Endothelial cell (in vitro differentiated cells): ENCODE data around the gene MAGI3. TPM values are rescaled to one million over a fixed set of nuclear protein-coding genes. Genes with fewer than 3 reads are reported as not detected.

ENCODE experiments used
- DNase-seq: peaks from one replicate; pipeline ENCODE4 v3.0.0; 2021; ENCODE audit warnings: low spot score
- H3K27ac Mint-ChIP-seq: one replicate; pipeline ENCODE4 v1.8.0; 2021; ENCODE audit warnings: mixed read lengths, inconsistent platforms; ENCODE audit not compliant: unreplicated experiment
- H3K27me3 Mint-ChIP-seq: one replicate; pipeline ENCODE4 v1.8.0; 2021; ENCODE audit warnings: mild to moderate bottlenecking, moderate library complexity, mixed read lengths, inconsistent platforms; ENCODE audit not compliant: unreplicated experiment
- H3K36me3 Mint-ChIP-seq: one replicate; pipeline ENCODE4 v1.8.0; 2021; ENCODE audit warnings: mild to moderate bottlenecking, low read depth, mixed read lengths, inconsistent platforms; ENCODE audit not compliant: unreplicated experiment
- H3K4me1 Mint-ChIP-seq: one replicate; pipeline ENCODE4 v1.8.0; 2021; ENCODE audit warnings: mild to moderate bottlenecking, mixed read lengths, inconsistent platforms; ENCODE audit not compliant: unreplicated experiment
- H3K4me3 Mint-ChIP-seq: one replicate; pipeline ENCODE4 v1.8.0; 2021; ENCODE audit warnings: mild to moderate bottlenecking, mixed read lengths, inconsistent platforms; ENCODE audit not compliant: unreplicated experiment
- H3K9me3 Mint-ChIP-seq: one replicate; pipeline ENCODE4 v1.8.0; 2021; ENCODE audit warnings: mixed read lengths, inconsistent platforms; ENCODE audit not compliant: unreplicated experiment
- long read RNA-seq: library from polyadenylated mRNA; unstranded; transcript quantifications from one replicate; pipeline ENCODE4 v2.0.0, GENCODE V29; 2020; ENCODE audit not compliant: unreplicated experiment
- total RNA-seq: library from RNA; stranded (reverse); fragmentation: NEBNext Ultra II Directional; extraction: Animal tissue kit (Norgen Biotek cat#: 25700); gene quantifications from one replicate; pipeline ENCODE4 v1.2.1, GENCODE V29; 2021; ENCODE audit not compliant: unreplicated experiment
- TF ChIP-seq, protein P1 (sequence below): fragments of 200-600 bp; sonication (generic); IDR thresholded peaks from one replicate; pipeline ENCODE4 v1.5.0; 2021; ENCODE audit warnings: antibody characterized with exemption; ENCODE audit not compliant: unreplicated experiment

The MAGI3 gene
- 18.9 TPM for total RNA-seq
- long read RNA-seq: 0 reads

DNA sequence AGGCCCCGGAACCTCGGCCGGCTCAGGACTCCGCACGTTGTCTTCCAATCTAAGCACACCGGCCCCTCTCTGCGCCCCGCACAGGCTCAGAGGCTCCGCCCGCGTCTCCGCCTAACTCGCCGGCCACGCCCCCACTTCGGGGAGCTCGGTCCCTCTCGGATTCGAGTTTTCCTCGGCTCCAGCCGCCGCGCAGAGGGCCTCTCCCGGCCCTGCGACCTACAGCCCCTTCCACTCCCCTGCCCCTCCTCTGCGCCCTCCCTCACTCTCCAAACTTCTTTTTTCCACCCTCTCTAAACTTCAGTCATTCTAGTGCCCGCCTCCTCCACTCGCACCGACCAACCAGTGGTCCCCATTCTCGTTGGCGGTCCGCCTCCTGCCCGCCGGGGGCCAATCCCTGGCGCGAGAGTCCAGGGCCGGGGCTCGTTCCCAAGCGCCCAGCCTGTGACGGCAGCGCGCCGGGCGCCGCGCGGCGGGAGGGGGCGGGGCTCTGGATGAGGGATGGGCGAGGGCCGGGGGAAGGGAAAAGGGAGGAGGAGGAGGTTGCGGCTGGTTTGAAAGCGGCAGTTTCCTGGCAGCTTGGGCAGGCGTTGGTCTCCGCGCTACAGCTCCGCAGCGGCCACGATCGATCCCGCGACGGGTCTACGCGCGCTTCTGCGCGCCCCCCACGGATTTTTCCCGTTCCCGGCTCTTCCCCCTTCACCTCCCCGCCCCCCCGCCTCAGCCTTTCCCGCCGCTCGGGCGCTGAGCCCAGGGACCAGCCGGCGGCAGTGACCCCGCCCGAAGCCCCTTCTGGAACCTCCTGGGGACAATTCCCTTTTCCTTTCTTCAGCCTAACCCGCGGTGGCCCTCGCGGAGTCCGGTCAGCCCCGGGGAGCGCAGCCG lies at the start of gene MAGI3:
MAGI3 (plus strand) TSS at position 563 of the 882 bp plus-strand sequence. CDS start 519 bp downstream, outside the sequence.
- Mint-ChIP-seq H3K27me3 (peaks cover 7% of the 10 kb centered on the region), H3K9me3 (no peaks in the 10 kb centered on the region), H3K36me3 (no peaks in the 10 kb centered on the region)

DNA sequence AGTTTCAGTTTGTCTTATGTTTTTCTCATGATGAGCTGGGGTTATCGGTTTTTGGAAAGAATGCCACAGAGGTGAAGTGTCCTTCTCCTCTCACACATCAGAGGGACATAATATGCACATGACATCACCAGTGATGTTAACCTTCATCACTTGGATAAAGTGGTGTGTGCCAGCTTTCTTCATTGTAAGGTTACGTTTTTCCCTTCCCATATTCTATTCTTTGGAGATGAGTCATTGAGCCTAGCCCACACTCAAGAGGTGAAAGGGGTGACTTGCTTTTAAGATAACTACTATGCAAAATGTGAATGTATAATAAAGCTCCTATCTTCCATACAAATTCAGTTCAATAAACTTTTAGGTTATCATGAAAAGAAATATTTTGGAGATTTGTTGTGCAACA lies 36.7 kb upstream of the MAGI3 start:
- no peak overlapping the region for H3K4me3 Mint-ChIP-seq
- H3K9me3 Mint-ChIP-seq: no peaks in the 10 kb centered on the region
- no peak for DNase-seq
- TF ChIP-seq, protein P1, sequence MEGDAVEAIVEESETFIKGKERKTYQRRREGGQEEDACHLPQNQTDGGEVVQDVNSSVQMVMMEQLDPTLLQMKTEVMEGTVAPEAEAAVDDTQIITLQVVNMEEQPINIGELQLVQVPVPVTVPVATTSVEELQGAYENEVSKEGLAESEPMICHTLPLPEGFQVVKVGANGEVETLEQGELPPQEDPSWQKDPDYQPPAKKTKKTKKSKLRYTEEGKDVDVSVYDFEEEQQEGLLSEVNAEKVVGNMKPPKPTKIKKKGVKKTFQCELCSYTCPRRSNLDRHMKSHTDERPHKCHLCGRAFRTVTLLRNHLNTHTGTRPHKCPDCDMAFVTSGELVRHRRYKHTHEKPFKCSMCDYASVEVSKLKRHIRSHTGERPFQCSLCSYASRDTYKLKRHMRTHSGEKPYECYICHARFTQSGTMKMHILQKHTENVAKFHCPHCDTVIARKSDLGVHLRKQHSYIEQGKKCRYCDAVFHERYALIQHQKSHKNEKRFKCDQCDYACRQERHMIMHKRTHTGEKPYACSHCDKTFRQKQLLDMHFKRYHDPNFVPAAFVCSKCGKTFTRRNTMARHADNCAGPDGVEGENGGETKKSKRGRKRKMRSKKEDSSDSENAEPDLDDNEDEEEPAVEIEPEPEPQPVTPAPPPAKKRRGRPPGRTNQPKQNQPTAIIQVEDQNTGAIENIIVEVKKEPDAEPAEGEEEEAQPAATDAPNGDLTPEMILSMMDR: no peak
- no peaks in the 10 kb centered on the region for H3K36me3 Mint-ChIP-seq
- no peaks in the 10 kb centered on the region for H3K4me1 Mint-ChIP-seq
- H3K27ac Mint-ChIP-seq: no peak overlapping the region
- H3K27me3 Mint-ChIP-seq: no peaks in the 10 kb centered on the region

More for the DNA sequence above, at the start of gene MAGI3:
- peaks cover 25% of the 10 kb centered on the region for H3K4me1 Mint-ChIP-seq
- TF ChIP-seq, protein P1: no peak
- peak within 1 kb of the TSS; percentile 91 for H3K4me3 Mint-ChIP-seq
- DNase-seq: peak; percentile 99
- peak within 1 kb of the TSS; percentile 63 for H3K27ac Mint-ChIP-seq

DNA sequence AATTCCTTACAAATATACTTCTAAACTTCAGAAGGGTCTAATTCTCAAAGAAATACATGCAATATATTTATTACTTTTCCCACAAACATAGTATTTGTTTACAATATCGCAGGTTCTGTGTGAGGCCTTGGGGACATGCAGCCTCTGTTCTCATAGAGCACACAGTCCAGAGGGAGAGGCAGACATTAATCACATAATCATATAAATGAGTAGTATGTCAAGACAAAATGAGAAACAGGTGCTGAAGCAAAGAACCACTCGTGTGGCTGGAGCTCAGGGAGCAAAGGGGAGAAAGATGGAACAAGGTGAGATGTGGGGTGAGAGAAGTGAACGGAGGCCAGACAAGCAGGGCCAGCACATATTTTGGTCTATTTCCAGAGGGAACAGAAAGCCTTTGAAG lies 26.4 kb upstream of the MAGI3 start:
- Mint-ChIP-seq H3K9me3 (no peaks in the 10 kb centered on the region), H3K4me3 (no peak overlapping the region), H3K27ac (no peak overlapping the region), H3K27me3 (no peaks in the 10 kb centered on the region), H3K4me1 (no peaks in the 10 kb centered on the region), H3K36me3 (no peaks in the 10 kb centered on the region)
- TF ChIP-seq, protein P1: no peak
- DNase-seq: no peak

DNA sequence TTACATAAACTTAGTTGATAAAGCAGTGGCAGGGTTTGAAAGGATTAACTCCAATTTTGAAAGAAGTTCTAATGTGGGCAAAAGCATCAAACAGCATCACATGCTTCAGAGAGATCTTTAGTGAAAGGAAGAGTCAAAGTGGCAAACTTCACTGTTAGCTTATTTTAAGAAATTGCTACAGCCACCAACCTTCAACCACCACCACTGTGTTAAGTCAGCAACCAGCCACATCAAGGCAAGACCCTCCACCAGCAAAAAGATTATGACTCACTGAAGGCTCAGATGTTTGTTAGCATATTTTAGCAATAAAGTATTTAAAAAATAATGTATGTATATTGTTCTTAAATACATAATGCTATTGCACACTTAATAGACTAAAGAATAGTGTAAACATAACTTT lies 21.3 kb upstream of the MAGI3 start:
- H3K4me1 Mint-ChIP-seq: no peaks in the 10 kb centered on the region
- DNase-seq: no peak
- no peaks in the 10 kb centered on the region for H3K9me3 Mint-ChIP-seq
- no peak overlapping the region for H3K4me3 Mint-ChIP-seq
- no peak overlapping the region for H3K27ac Mint-ChIP-seq
- no peaks in the 10 kb centered on the region for H3K27me3 Mint-ChIP-seq
- H3K36me3 Mint-ChIP-seq: no peaks in the 10 kb centered on the region
- TF ChIP-seq, protein P1: no peak

DNA sequence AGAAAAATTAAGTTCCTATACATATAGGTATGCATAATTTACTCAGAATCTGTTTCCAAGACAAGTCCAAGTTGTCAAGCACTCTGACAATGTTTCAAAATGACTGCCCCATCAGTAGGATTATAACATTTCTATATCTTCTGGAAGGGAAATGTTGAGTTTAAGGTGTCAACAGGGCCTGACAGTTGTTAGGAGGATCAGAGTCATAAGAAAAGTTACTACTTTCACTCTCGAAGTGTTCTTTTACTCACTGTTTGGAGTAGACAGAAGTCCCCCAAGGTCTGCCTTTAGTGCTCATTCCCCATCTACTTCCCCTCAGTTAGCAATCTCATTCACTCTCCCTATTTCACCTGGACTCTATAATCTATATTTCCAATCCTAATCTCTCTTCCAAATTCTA lies 20.6 kb upstream of the MAGI3 start:
- no peak overlapping the region for H3K27ac Mint-ChIP-seq
- H3K36me3 Mint-ChIP-seq: no peaks in the 10 kb centered on the region
- H3K4me3 Mint-ChIP-seq: no peak overlapping the region
- DNase-seq: no peak
- no peaks in the 10 kb centered on the region for H3K4me1 Mint-ChIP-seq
- no peaks in the 10 kb centered on the region for H3K27me3 Mint-ChIP-seq
- H3K9me3 Mint-ChIP-seq: no peaks in the 10 kb centered on the region
- TF ChIP-seq, protein P1: no peak
